Fibroblast of villous mesenchyme (primary cell): ENCODE measurements around the gene OTOGL. TPM values are rescaled to one million over a fixed set of nuclear protein-coding genes. Genes with fewer than 3 reads are reported as not detected.
A peak's percentile ranks its signal among the peaks of the same experiment; 100 is the strongest.

ENCODE experiments used
- DNase-seq: peaks from one replicate; pipeline ENCODE4 v3.0.0-alpha.2; 2010; ENCODE audit warnings: low read depth
- H3K4me3 ChIP-seq: 2 replicates; pipeline ENCODE4 v1.5.1; 2011; ENCODE audit warnings: low read depth, mild to moderate bottlenecking, low read length
- total RNA-seq: library from RNA; depleted of rRNA; stranded (reverse); fragments of >200 nt; gene quantifications from 2 replicates; pipeline ENCODE4 v1.2.3, GENCODE V29; 2012
- TF ChIP-seq, protein P1 (sequence below): IDR thresholded peaks from 2 replicates; pipeline ENCODE4 v1.5.1; 2012; ENCODE audit warnings: low read depth, mild to moderate bottlenecking, low read length; ENCODE audit not compliant: insufficient read depth

Gene OTOGL
- total RNA-seq, 1 donor, result under 0.01 TPM

DNA sequence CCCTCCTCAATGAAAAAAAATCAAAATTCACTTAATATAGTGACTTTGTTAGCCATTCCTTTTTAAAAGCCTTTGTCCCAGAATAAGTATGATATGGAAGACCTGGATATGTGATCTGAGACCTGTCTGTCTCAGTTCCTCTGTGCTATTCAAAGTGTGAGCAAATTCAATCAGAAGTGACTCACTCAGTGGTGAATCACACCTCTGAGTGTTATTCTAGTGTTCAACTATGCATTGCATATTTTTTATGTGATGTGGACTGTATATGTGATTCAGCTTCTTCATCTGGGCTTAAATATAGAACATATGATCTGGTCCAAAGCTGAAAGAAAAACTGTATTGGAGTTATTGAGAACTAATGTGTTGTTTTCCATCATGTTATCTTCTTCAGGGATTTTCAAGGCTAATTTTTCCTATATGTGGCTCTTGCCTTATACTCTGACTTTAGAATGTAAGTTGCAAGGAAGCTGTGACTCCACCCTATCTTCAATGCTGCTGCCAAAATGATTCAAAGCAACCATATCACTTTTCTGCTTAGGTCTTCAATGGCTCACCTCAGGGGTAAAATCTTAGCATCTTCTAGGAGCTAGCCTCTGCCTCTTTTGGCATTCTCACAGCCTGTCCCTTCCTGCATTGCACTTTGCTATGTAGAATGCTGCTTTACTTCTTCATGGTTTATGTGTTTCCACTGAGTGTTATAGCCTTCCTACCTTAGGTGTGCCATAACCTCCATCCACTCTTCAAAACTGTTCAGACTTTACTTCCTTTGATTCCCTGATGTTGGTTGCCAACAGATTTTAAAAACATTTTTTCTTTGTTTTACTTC is 169.8 kb downstream of the OTOGL start:
- no peak overlapping the region for H3K4me3 ChIP-seq
- TF ChIP-seq, protein P1, sequence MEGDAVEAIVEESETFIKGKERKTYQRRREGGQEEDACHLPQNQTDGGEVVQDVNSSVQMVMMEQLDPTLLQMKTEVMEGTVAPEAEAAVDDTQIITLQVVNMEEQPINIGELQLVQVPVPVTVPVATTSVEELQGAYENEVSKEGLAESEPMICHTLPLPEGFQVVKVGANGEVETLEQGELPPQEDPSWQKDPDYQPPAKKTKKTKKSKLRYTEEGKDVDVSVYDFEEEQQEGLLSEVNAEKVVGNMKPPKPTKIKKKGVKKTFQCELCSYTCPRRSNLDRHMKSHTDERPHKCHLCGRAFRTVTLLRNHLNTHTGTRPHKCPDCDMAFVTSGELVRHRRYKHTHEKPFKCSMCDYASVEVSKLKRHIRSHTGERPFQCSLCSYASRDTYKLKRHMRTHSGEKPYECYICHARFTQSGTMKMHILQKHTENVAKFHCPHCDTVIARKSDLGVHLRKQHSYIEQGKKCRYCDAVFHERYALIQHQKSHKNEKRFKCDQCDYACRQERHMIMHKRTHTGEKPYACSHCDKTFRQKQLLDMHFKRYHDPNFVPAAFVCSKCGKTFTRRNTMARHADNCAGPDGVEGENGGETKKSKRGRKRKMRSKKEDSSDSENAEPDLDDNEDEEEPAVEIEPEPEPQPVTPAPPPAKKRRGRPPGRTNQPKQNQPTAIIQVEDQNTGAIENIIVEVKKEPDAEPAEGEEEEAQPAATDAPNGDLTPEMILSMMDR, result no peak
- peak; percentile 45 for DNase-seq

DNA sequence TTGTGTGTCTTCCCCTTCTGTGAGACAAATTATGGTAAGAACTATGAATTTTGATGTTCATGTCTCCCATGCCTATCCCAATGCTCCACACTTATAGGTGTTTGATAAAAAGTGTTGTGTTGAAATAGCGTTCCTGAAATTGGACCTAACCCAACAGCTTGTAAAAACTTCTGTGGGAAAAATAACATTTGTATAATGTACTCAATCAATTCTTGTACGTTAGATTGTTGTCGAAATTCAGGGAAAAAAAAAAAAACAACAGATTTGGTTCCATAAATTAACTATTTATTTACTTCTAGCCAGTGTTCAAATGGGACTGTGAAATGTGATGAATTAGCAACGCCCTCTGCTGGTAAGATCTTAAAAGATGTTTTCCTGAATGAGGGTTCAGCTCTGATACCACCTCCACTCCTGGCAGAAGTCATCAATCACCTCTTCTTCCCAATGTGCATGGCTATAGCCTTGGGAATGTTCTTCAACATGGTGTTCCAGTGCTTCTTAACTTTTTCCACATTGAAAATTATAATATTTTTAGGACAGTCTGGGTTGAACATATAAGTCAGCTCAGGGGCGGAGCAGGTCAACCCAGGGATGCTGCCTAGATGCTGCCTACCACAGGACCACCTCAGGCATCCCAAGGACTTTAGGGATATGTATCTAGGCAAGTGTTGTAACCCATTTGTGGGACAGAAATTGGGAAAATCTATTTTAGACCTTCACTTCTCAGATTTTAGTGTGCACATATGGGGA is 170.6 kb downstream of the OTOGL start:
- peak; percentile 59 for DNase-seq
- no peak overlapping the region for H3K4me3 ChIP-seq
- TF ChIP-seq, protein P1, result peak; percentile 62

DNA sequence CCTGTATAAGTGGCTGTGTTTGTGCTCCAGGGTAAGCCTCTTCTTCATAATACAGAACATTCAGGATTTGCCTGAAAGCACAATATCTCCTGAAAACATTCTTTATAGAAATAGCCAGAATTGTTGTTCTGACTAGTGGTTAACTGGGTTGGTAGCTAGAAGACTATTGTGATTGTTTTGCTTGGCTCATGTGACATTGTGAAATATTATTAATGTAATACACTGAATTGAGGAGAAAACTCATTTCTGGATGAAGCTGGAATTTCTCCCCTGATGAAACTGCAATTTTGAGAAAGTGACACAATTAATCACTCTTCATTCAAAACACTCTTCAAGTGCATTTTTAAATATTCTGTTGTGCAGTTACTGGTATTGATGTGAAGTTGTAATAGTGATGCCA is 172.4 kb downstream of the OTOGL start:
- no peak overlapping the region for H3K4me3 ChIP-seq
- no peak for DNase-seq
- TF ChIP-seq, protein P1, result no peak

DNA sequence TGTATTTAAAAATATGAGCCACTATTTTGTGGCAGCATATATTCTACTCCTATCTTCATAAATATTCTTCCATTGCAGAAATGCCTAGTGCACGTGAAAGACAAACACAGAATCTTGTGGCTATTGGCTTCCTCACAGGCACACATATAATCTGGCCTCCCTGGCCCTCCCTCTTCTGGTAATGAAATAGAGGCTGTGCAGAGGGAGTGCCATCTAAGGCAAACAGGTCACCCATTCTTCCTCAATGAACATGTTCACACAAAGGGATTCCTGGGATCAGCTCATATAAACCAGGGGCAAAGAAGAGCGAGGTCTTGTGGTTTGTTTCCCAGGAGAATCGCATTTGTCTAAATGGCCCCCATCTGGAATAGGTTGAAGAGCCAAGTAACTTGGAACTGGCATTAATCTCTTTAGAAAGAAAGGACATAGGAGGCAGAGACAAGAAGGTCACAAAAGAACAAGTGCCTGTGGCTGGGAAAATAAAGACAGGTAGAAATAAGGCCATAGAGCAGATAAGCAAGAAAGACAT is 173.1 kb downstream of the OTOGL start:
- DNase-seq, result no peak
- TF ChIP-seq, protein P1, result no peak
- no peak overlapping the region for H3K4me3 ChIP-seq

DNA sequence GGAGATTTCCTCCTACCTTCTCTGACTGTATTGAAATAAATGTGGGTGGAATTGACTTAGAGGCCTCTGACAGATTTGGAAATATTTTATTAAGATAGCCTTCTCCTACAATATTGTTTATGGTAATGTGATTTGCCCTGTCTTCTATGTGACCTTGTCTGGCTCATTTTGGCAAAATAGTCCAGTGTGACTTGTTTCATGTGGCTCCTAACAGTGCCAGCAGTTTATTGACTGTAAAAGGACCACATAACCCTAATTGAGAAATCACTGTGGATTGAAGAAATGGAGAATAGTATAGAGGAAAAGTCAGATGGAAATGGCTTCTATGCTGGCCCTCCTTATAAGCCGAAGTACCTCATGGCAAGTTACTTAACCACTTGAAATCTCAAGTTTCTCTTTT is 173.8 kb downstream of the OTOGL start:
- H3K4me3 ChIP-seq, result no peak overlapping the region
- TF ChIP-seq, protein P1, result no peak
- no peak for DNase-seq

DNA sequence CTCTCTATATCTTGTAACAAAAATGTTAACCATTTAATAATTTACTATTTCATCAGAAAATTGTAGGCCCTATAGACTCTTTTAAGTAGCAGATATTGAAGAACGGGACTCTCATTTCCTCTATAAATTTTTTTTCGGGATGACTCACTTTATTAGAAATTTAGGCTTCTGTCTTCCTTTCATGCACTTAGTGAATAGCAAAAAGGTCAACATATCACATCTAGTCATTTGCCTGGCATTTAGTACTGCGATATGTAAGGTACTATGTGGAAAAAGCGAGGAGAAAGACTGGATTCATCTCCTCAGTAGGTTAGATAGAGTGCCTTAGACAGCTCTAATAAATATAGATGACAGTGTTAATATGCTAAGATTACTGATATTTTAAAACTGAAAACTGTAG is 178.4 kb downstream of the OTOGL start:
- H3K4me3 ChIP-seq, result no peak overlapping the region
- no peak for DNase-seq
- TF ChIP-seq, protein P1, result no peak
